UCSD-AML1 (cell line): Measurements from ENCODE around the gene DAPK1.
"Not testable (repeated sequence)": the region's sequence is repeated elsewhere in the genome, so short reads cannot be mapped to it uniquely, and the experiment has no call there.

ENCODE experiments used
- DNase-seq: peaks from one replicate; lab custom pipeline; 2025; ENCODE audit not compliant: unreplicated experiment; lab: John Stamatoyannopoulos, UW

The DAPK1 gene

GRCh38 chr9:87731321-87731720 lies 233.7 kb downstream of the DAPK1 start:
- no peak for DNase-seq

GRCh38 chr9:87732344-87732743 lies 234.7 kb downstream of the DAPK1 start:
- no peak for DNase-seq

DNA sequence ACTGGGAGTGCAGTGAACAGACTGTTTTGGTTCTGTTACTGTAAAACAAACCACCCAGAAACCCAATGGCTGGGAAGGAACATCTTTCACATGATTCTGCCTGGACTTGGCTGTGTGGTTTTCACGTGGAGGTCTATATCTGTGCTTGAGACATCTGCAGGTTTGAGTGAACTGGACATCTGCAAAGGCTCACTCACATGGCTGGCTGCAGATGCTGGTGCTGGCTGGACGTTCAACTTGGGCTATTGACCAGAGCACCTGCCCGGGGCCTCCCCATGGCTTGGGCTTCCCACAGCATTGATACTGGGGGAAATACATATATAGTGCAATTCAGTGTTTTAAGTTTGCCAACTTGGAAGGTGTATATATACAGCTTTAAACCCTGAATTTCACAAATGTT lies 235.1 kb downstream of the DAPK1 start:
- no peak for DNase-seq

GRCh38 chr9:87733273-87734052 lies 235.8 kb downstream of the DAPK1 start:
- DNase-seq, result no peak

DNA sequence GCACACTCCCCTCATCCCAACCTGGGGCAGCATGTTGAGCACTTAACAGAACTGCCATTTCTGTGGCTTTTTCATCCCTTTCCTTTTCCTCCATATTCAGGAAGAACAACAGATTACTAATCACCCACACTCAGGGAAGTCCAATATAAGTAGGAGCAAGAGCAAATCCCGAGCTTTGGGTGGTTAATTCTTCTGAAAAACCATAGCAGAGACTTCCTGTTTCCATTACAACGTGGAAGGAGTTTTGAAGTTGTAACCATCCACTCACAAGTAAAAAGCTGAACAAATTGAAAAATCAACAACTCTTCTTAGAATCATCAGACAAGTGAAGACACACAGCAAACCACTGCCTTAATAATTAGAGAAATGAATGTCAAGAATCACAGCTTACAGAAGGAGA lies 236.4 kb downstream of the DAPK1 start:
- DNase-seq, result no peak

- DNase-seq, result no peak
Observed at GRCh38 chr9:87739546-87739945, 241.9 kb downstream of the DAPK1 start.

- DNase-seq, result no peak
Observed at GRCh38 chr9:87740209-87740608, 242.5 kb downstream of the DAPK1 start.

GRCh38 chr9:87741326-87741725 lies 243.7 kb downstream of the DAPK1 start:
- DNase-seq, result no peak

GRCh38 chr9:87741891-87742290 lies 244.2 kb downstream of the DAPK1 start:
- no peak for DNase-seq

DNA sequence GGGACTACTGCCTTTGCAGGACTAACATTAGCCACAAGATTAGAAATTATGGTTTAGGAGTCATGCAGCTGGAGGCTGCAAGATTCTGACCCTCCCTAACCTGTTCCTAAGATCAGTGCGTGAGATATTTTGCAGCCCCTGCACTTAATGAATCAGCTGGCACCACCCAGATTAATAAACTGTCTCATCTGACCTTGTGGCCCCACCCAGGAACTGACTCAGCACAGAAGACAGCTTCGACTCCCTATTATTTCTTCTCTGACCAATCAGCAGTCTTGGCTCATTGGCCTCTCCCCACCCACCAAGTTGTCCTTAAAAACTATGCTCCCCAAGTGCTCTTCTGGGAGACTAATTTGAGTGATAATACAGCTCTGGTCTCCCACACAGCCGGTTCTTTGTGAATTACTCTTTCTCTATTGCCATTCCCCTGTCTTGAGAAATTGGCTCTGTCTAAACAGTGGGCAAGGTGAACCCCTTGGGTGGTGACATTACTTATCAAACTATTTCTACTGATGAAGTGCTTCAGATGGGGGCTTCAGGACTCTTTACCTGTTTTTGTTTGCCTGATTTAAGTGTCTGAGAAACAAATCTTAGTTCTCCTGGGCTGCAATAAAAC lies 245.3 kb downstream of the DAPK1 start:
- DNase-seq, result no peak

GRCh38 chr9:87744247-87744646 lies 246.6 kb downstream of the DAPK1 start:
- DNase-seq, result not testable (repeated sequence)

- no peak for DNase-seq
Observed at GRCh38 chr9:87746186-87746585, 248.5 kb downstream of the DAPK1 start.

GRCh38 chr9:87748881-87749280 lies 251.2 kb downstream of the DAPK1 start:
- DNase-seq, result no peak

- DNase-seq, result no peak
Observed at GRCh38 chr9:87749335-87750035, 251.8 kb downstream of the DAPK1 start.

GRCh38 chr9:87750726-87751125 lies 253.1 kb downstream of the DAPK1 start:
- DNase-seq, result no peak

DNA sequence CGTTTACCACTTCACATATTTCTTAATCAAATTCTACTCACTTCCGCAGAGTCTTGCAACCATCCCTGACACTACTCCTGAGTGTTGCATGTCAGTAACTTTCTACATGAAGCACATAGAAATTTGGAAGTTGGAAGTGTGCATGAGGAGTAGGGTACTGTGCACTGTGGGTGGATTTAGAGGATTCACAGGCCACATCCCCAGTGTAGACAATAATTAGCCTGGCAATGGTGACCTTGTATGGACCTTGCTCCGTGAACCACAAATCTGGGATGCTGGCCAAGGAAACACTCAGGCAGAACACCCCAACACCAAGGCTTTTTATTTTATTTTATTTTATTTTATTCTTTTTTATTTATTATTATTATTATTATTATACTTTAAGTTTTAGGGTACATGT lies 253.8 kb downstream of the DAPK1 start:
- no peak for DNase-seq

DNA sequence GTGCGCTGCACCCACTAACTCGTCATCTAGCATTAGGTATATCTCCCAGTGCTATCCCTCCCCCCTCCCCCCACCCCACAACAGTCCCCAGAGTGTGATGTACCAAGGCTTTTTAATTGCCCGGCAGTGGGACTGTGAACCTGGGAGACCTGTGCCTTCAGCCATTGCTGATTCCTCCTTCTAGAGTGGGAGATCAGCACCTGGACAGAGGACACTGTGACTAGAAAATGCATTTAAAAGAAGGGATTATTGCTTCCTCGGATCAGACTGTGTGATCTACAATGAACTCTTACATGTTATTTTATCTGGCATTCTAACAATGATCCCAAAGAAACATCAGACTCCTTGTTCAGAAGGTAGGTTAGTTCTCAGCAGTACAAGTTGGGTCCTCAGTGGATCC lies 254.2 kb downstream of the DAPK1 start:
- DNase-seq, result no peak

DNA sequence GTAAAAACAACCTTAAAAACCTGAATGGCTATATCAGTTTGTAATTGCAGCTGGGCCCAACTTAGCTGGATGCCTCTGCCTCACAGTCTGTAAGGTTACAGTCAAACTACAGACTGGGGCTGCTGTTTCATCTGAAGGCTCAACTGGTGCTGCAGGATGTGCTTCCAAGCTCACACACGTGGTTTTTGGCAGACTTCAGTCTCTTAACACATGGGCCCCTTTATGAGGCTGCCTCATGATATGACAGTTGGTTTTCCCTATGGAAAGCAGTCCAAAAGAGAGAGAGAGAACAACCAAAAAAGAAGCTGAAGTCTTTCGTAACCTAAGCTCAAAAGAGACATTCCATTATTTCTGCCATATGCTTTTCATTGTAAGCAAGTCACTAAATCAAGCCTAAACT lies 255.6 kb downstream of the DAPK1 start:
- no peak for DNase-seq
